ENCODE results near the gene MDN1. TPM values are rescaled to one million over a fixed set of nuclear protein-coding genes. Genes with fewer than 3 reads are reported as not detected.

The MDN1 gene
- total and polyA plus RNA-seq, 2 of the 8 experiments (the other 6 are each of a cell fraction or from before 2014, with no cell fraction given): 53.5 to 179 TPM

DNA sequence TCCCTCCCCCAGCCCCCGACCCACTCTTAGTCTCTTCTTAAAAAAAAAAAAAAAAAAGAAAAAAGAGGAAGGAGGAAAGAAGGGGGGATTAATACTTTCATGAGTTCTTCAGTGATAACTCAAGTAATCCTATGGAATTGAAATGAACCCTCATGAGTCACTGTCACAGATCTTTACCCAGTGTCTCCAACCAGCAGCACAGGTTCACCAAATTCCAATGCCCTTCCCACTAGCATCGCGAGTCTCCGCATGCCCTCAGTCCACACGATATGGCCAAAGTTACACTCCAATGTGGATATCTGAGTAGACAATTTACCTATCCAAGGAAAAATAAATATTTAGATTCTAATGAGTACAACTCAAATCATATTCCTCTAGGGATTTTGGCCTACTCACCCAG lies 74.5 kb downstream of the MDN1 start:
- no peak overlapping the region for H3K18ac ChIP-seq (ENCODE audit: extremely low read depth, low read length)

More for the DNA sequence above, 74.5 kb downstream of the MDN1 start:
- FAIRE-seq: no peak
- no peak overlapping the region for H2BK5ac ChIP-seq (ENCODE audit: low read depth, low read length)
- POLR2A ChIA-PET (ENCODE audit: partially characterized antibody): no interaction called here
- no peak overlapping the region for H3K27ac ChIP-seq (ENCODE audit: low read depth, low read length)
- H3K56ac ChIP-seq (replicated peaks; ENCODE audit: insufficient read length, low read depth, low read length): no peak overlapping the region
- no peak overlapping the region for H2BK12ac ChIP-seq (ENCODE audit: low read depth, low read length)
- no peak overlapping the region for H4K5ac ChIP-seq (ENCODE audit: insufficient read length, low read depth, low read length)
- no peak overlapping the region for H2BK15ac ChIP-seq (ENCODE audit: low read length)
- no peaks in the 10 kb centered on the region for H3K27me3 ChIP-seq (replicated peaks in 1 of 4; ENCODE audit: control insufficient read depth in 3 of 4, extremely low read depth in 1 of 4, insufficient read depth in 3 of 4, low read length in 3 of 4)
- no peaks in the 10 kb centered on the region for H3K9me3 ChIP-seq (ENCODE audit: insufficient read depth in 2 of 2, low read depth in 1 of 2, low read length in 1 of 2)
- H2AFZ ChIP-seq (ENCODE audit: low read length): no peak overlapping the region
- no peak overlapping the region for H2AK5ac ChIP-seq (ENCODE audit: low read depth, low read length)
- no peaks in the 10 kb centered on the region for H4K20me1 ChIP-seq (replicated peaks in 1 of 2; ENCODE audit: control insufficient read depth in 1 of 2, insufficient read depth in 2 of 2, low read length in 2 of 2)
- no peak overlapping the region for H4K8ac ChIP-seq (ENCODE audit: extremely low read depth, insufficient read depth, low read length)
- no peak for DNase-seq (ENCODE audit: low read depth in 1 of 2, low spot score in 2 of 2)
- H3K79me2 ChIP-seq (ENCODE audit: control insufficient read depth in 1 of 2, insufficient read depth in 2 of 2, low read length in 2 of 2): no peaks in the 10 kb centered on the region
- no peak overlapping the region for H3K14ac ChIP-seq (ENCODE audit: insufficient read length)
- H3K36me3 ChIP-seq (ENCODE audit: control insufficient read depth in 2 of 4, insufficient read depth in 4 of 4, low read length in 3 of 4): peaks cover 43 to 88% (median 72%) of the 10 kb centered on the region in 4 experiments
- no peak overlapping the region for H4K91ac ChIP-seq (replicated peaks; ENCODE audit: insufficient read length, low read length)
- H2BK120ac ChIP-seq (replicated peaks; ENCODE audit: low read depth, low read length): no peak overlapping the region
- H3K4me3 ChIP-seq (ENCODE audit: extremely low read depth in 1 of 4, insufficient read depth in 2 of 4, low read depth in 3 of 4, low read length in 4 of 4): no peak overlapping the region
- H2BK20ac ChIP-seq (ENCODE audit: low read length): no peak overlapping the region
- no peak for TF ChIP-seq ZNF274 (IDR thresholded peaks at IDR 0.05; ENCODE audit: borderline replicate concordance, extremely low read depth, low read length)
- no peaks in the 10 kb centered on the region for H3K4me1 ChIP-seq (replicated peaks in 1 of 4; ENCODE audit: control insufficient read depth in 3 of 4, insufficient read depth in 4 of 4, low read length in 3 of 4)
- H3K4me2 ChIP-seq (ENCODE audit: insufficient read depth in 1 of 2, low read depth in 2 of 2, low read length in 2 of 2): no peak overlapping the region
- H3K23ac ChIP-seq (ENCODE audit: insufficient read length): no peak overlapping the region
- H3K23me2 ChIP-seq (ENCODE audit: low read depth, low read length): no peaks in the 10 kb centered on the region
- no peak overlapping the region for H3K9ac ChIP-seq (replicated peaks in 1 of 4; ENCODE audit: extremely low read depth in 1 of 4, low read depth in 3 of 4, low read length in 3 of 4)
- no peak overlapping the region for H3K4ac ChIP-seq (replicated peaks; ENCODE audit: insufficient read length, low read depth, low read length)
- CTCF ChIA-PET (ENCODE audit: partially characterized antibody): no interaction called here
- 100% methylated on average over 4 of the region's 5 CpGs; no CpG with 5 or more reads in 1 of the 2 experiments for WGBS, 2 experiments (ENCODE audit: extremely low coverage in 1 of 2, insufficient coverage in 1 of 2, insufficient read length in 1 of 2, insufficient replicate concordance in 2 of 2, low coverage in 1 of 2, low lambda C conversion rate in 2 of 2, missing lambda C conversion rate in 1 of 2)
- H3K79me1 ChIP-seq (ENCODE audit: low read depth, low read length): no peaks in the 10 kb centered on the region
